ENCODE data around the gene ADA.

GRCh38 chr20:44649976-44650375 lies 1.5 kb downstream of the ADA start:
- no peak for TF ChIP-seq CTCF (optimal IDR thresholded peaks at IDR 0.05 in 1 of 3, IDR thresholded peaks at IDR 0.05 in 1 of 3, conservative IDR thresholded peaks at IDR 0.05 in 1 of 3; ENCODE audit: extremely low read depth in 1 of 3, insufficient read depth in 2 of 3, low read length in 3 of 3)
- TF ChIP-seq EZH2 (IDR thresholded peaks at IDR 0.05; ENCODE audit: low read length): no peak

Measured in keratinocyte (primary cell).